H7 (cell line): ENCODE measurements around the gene P3R3URF. TPM values are rescaled to one million over a fixed set of nuclear protein-coding genes. Genes with fewer than 3 reads are reported as not detected.

ENCODE experiments used
- DNase-seq: peaks from one replicate; pipeline ENCODE4 v3.0.0; 2012
- H3K27me3 ChIP-seq: 2 replicates; pipeline ENCODE4 v1.6.0; 2011; ENCODE audit warnings: mild to moderate bottlenecking, low read length; ENCODE audit not compliant: control insufficient read depth, insufficient read depth
- H3K36me3 ChIP-seq: replicated peaks from 2 replicates; pipeline ENCODE4 v1.5.1; 2011; ENCODE audit warnings: low read length; ENCODE audit not compliant: control insufficient read depth, insufficient read depth
- H3K4me3 ChIP-seq: 2 replicates; pipeline ENCODE4 v1.5.1; 2011; ENCODE audit warnings: low read depth, mild to moderate bottlenecking, control low read depth, low read length, moderate library complexity; ENCODE audit not compliant: insufficient read depth
- total RNA-seq: library from RNA; depleted of rRNA; stranded (reverse); fragments of >200 nt; shearing (Covaris generic); gene quantifications from 2 replicates; pipeline ENCODE4 v1.2.3, GENCODE V29; 2014

P3R3URF gene
- total RNA-seq, 1 experiment from 2014 or later, result not detected

DNA sequence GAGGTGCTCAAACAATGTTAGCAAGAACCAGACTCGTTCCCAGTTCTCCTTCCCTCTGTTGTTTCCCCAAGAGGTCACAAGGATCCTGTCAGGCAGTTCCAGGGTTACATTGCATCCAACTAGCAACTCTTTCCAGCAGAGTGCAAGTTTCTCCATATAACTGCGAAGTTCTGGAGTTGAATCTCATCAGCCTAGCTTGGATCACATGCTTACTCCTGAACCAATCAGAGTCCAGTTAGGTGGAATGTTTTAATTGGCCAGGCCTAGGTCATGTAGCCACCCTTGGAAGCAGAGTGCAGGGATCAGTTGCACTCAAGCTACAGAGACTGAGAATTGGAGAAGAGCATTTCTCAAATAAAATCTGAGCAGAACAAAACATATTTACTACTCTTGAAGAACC, 28.0 kb downstream of the P3R3URF start:
- Histone ChIP-seq H3K27me3 (no peaks in the 10 kb centered on the region), H3K36me3 (no peaks in the 10 kb centered on the region), H3K4me3 (no peak overlapping the region)
- no peak for DNase-seq

DNA sequence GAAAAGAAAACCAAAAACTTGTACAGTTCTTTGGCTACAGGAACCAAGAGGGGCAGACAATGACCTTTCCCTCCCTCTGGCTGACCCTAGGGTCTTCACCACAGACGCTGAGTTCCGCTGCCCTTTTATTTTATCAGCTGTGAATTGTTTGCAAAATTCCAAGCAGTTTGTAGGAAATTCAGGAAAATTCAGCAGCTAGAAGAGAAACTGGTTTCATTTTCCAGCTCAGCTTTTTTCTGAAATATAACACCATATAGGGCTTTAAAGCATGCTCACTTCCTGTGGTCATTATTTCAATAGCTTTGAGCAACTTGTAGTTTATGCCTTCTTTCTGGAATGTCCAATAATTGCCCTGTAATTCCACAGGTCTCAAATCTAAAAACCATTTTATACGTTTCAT, 38.4 kb downstream of the P3R3URF start:
- H3K27me3 ChIP-seq, result peaks cover 5% of the 10 kb centered on the region; the same call in 1 of the 2 replicates
- no peak overlapping the region for H3K4me3 ChIP-seq
- DNase-seq, result no peak
- no peaks in the 10 kb centered on the region for H3K36me3 ChIP-seq

DNA sequence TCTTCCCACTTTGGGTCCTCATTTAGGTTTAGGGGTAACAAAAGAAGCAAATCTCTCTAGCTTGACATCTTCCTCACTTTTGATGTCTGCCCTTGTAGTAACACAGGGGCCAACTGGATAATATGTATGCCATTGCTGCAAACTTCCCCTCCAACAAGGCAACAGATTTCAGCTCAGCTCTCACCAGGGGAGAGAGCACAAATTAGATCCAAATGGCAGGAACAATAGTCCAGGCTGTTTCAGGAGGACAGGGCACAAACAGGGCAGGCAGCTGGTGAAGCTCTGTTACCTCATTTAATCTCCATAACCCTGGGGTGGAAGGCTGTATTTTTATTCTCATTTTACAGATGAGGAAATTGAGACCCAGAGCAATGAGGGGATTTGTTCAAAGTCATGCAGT, 39.6 kb downstream of the P3R3URF start:
- DNase-seq, result no peak
- no peak overlapping the region for H3K4me3 ChIP-seq

DNA sequence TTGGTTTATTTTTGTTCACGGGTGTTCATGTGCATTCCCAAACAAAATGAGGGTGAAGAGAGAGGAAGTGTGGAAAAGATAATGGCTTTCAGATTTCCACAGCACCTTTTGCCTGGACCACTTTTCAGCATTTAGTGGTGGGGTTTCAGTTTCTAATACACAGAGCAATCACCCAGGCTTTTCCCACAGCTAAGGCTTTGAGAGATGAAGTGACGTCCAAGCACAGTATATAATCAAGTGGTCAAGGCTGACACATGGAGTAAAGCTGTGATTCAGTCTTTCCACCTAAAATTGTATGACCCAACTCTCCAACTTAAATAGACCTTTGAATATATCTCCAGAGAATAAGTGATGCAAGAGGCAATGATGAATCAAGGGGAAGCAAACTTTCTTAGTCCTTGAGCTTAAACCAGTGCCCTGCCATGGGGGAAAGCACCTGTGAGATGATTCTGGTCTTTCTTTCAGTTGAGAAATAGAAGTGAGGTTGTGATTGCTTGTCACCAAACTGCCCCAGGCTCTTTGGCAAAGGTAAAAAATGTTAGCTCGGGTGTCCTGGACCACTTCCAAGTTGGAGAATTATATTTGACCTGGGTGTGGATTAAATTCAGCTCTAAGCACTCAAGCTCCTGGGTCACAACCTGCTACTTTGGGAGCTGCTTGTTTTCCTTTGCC, 41.5 kb downstream of the P3R3URF start:
- H3K27me3 ChIP-seq, result peaks cover 19% of the 10 kb centered on the region
- DNase-seq, result no peak
- H3K36me3 ChIP-seq, result no peaks in the 10 kb centered on the region
- H3K4me3 ChIP-seq, result no peak overlapping the region

More for the DNA sequence above, 39.6 kb downstream of the P3R3URF start:
- Histone ChIP-seq H3K27me3 (peaks cover 5% of the 10 kb centered on the region; the same call in 1 of the 2 replicates), H3K36me3 (no peaks in the 10 kb centered on the region)

DNA sequence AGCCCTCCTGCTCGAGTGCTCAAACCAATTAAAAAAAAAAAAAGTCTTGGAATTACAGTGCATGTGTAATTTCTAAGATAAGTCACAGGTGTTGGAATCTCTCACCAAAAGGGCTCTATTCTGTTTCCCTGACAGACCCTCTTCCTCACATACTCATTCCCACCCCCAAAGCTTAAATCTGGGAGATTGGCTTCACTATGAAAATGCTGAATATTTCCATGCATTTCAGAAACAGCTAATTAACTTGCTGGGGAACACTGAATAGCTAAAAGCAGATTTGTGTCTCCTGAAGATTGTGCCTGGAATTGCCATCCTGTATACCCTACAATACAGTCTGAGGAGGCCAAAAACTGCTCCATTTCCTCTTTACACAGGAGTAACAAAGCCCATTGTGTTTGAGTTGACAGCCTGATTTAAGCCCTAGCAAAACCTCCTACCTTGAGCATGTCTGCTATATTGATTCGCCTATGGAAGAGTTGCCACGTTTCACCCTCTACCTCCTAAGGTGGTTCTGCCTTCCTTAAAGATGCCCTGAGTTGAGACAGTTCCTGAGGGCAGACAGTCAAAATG, 42.4 kb downstream of the P3R3URF start:
- Histone ChIP-seq H3K36me3 (no peaks in the 10 kb centered on the region), H3K4me3 (peak overlapping the region; percentile 66), H3K27me3 (peaks cover 19% of the 10 kb centered on the region)
- no peak for DNase-seq

DNA sequence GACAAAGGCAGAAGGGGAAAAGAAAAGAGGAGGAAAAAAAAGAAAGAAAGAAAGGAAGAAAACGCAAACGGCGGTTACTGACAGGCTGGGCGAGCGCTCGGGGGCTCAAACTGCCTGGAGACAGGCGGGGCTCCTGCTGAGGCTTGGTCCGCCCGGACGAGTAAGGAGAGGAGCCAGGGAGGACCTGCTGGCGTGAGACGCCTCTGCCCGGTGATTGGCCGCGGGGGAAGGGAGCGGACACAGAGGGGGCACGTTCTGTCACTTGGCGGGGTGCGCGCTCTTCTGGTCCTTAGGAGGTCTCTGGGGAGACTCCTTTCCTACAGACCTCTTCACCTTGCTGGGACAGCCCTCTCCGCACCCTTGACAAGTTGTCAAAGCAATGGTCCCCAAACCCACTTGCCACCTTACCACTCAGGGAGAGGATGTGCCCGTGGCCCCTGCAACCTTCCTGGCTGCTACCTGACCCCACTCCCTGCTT, 43.1 kb downstream of the P3R3URF start:
- peak; percentile 86 for DNase-seq
- H3K4me3 ChIP-seq, result peak overlapping the region; percentile 66
- no peaks in the 10 kb centered on the region for H3K36me3 ChIP-seq
- peaks cover 19% of the 10 kb centered on the region for H3K27me3 ChIP-seq

DNA sequence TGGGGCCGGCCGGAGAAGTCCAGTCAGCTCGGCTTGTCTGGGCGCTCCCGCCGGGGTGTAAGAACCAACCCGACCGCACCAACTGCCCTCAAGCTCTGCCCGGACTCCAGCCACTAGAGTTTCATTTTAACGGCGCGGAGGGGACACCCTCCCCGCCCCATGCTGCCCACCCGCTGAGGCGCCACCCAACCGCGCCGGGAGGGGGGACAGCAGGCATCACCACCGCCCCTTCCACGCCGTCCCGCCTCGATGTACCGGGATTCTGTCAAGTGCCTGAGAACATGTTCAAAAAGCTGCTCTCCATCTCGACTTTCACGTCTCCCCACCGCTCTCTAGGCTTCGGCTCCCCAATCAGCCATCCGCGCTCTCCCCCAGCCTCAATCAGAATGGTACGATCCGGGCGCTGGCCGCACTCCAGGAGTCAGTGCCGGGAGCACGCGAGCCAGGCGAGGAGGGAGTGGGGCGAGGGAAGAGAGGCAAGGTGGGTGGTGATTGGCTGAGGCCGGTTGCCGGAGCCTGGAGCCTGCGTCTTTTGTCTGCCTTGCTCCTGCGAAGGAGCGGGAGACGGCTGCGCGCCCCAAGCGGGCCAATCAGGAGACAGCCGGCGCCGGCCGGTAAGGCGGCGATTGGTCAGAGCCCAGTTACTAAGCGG, 43.6 kb downstream of the P3R3URF start, which contains the start of gene PIK3R3:
Gene PIK3R3 (minus strand): TSS at position 101 of the 652 bp plus-strand sequence. CDS start 677 bp downstream, outside the sequence.
- peak; percentile 98 for DNase-seq
- Histone ChIP-seq H3K36me3 (no peaks in the 10 kb centered on the region), H3K27me3 (peaks cover 19% of the 10 kb centered on the region), H3K4me3 (peak within 1 kb of the TSS; percentile 66)

DNA sequence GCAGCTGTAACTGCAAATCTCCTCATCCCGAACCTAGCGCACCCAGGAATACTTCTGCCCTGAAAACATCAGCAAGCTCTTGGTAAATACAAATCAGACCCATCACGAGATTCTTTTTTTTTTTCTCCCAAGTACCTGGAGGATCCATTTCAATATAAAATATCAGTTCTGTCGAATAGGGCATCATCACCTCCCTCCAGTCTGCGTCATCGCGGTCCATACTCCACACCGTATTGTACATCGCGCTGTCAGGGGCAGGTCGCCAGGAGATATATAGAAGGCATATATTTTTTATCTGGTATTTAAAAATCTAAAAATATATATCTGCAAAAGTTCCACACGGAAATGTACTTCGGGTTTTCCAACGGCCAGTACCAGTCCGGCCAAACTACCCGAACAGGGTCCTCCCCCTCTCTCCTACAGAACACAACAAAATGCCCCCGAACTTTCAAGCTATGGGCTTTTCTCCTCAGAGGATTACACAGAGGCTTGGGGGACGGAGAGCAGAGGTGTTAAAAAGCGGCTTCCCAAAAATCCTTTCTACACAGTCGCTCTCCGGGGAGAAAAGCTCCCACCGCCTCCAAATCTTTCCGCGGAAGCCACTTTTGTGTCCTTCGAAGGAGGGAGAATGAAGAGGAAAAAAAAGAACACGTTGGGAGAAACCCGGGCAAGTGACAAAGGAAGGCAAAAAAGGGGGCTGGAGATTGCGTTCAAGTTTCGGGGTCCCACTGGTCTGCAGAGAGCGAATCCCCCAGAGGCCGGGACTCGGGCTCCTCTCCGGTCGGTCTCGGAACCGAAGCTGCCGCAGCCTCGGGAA, 44.4 kb downstream of the P3R3URF start:
- Histone ChIP-seq H3K36me3 (no peaks in the 10 kb centered on the region), H3K4me3 (peak overlapping the region; percentile 66), H3K27me3 (peaks cover 19% of the 10 kb centered on the region)
- peak; percentile 45 for DNase-seq

DNA sequence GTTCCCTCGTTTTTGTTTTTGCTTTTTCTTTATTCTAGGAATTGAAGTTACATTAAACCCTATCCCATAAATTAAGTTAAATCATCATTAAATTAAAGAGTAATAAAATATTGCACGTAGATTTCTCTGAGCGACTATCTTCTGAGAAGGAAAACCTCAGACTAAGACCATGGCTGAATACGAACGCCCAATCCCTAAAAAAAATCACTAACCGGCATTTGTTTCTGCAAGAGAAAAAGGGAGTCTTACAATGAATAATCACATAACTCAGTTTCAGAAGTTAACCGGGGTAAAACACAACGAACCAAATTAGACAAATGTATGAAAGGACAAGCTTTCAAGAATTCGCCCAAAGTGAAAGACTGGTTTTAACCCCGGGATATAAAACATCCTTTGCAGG, 45.2 kb downstream of the P3R3URF start:
- DNase-seq, result no peak
- no peaks in the 10 kb centered on the region for H3K36me3 ChIP-seq
- peak overlapping the region; percentile 66 for H3K4me3 ChIP-seq
- peaks cover 19% of the 10 kb centered on the region for H3K27me3 ChIP-seq

DNA sequence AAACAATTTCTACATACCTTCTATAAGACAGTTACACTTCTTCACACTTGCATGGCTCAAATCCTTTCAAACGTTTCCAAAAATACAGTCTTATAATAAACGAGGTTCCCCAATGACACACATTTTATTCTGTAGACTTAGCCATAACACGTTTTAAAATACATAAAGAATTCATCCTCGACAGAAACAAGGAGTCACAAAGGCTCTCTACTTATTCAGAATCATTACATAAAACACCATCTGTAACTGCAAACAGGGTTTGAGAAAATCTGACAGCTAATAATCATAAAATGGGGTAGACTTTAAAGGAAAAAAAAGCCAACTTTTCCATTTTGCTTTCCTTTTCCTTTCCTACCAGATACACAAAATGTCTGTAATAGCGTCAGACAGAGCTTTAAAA, 45.7 kb downstream of the P3R3URF start:
- no peak overlapping the region for H3K4me3 ChIP-seq
- no peak for DNase-seq
- H3K36me3 ChIP-seq, result no peaks in the 10 kb centered on the region
- peaks cover 19% of the 10 kb centered on the region for H3K27me3 ChIP-seq

DNA sequence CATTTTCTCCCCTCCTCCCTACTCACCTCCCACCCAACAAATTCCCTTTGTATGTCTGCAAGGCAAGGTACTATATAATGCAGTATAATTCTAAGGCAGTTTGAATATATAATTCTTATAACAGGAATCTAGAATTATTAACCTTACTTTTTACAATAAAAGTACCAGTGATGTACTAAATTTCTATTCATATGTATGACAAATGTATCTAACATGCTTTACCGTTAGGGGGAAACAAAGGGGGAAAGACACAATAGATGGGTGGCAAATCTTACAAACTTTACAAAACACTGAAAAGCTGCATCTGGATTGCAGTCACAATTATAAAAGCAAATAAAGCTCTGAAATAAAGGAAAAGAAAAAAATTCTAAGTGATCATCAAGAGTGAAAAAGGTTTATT, 46.2 kb downstream of the P3R3URF start:
- Histone ChIP-seq H3K36me3 (no peaks in the 10 kb centered on the region), H3K4me3 (no peak overlapping the region), H3K27me3 (peaks cover 19% of the 10 kb centered on the region)

DNA sequence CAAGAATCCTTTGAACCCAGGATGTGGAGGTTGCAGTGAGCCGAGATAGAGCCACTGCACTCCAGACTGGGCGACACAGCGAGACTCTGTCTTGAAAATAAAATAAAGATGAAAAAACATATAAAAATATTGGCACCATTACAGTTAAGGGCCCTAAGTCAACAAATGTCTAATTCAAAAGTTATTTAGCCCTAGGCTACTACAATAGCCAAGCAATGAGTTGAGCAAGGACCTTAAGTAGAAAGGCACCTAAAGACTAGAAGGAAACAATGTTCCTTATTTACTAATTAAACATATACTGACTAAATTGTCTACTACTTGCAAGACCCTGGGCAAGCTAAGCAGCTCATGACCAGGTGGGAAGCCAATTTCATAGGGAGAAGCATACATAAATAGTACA, 47.9 kb downstream of the P3R3URF start:
- no peak overlapping the region for H3K4me3 ChIP-seq
- peaks cover 14% of the 10 kb centered on the region for H3K27me3 ChIP-seq
- H3K36me3 ChIP-seq, result no peaks in the 10 kb centered on the region

More for the DNA sequence above, 46.2 kb downstream of the P3R3URF start:
- DNase-seq, result no peak

More for the DNA sequence above, 47.9 kb downstream of the P3R3URF start:
- DNase-seq, result no peak
